Hair follicular keratinocyte (primary cell): Measurements from ENCODE around the gene PLA2G12A. TPM values are rescaled to one million over a fixed set of nuclear protein-coding genes. Genes with fewer than 3 reads are reported as not detected.

Experiments used
- total RNA-seq: library from RNA; depleted of rRNA; stranded (reverse); fragments of >200 nt; gene quantifications from 2 replicates; pipeline ENCODE4 v1.2.3, GENCODE V29; 2015

The PLA2G12A gene
- total RNA-seq = 23.6 and 28.2 TPM in 2 replicates

DNA sequence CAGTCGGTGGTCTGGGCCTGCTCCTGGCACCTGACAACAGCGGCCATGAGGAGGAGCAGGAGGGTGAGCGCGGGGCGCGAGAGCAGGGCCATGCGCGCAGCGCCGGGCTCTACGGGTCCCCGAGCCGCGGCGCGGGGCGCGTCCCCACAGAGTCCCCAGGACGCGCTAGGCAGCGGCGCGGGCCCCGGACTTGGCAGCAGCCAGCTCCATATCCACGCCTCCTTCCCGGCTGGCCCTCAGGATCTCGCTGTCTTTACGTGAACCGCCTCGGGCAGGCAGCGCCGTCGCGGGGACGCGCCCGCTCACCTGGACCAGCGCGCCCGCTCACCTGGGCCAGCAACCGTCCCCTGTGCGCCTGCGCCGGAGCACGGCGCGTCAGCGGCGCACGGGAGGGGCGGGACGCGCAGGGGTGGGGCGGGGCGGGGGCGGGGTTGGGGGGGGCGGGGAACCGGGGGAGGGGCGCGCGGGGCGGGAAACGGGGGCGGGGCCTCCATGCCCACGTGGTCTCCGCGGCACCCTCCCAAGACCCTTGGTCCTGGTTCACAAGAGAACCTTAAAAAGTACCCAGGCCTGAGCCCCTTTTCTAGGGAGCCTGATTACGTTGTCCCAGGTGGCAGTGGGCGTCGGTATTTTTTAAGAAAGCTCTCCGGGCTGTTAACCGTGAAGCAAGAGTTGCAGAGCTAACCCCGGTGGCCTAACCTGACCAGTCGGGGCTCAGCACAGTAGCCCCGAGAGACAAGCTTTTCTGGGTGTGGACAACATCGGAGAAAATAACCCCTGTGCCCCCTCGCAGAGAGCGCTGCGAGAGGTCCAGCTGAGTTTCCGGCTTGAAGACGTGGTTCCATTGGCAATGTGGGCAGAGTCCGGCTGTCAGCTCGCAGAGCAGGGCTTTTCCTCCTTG, at the start of gene PLA2G12A:
Gene PLA2G12A, minus strand, starts transcription at position 353 of the 901 bp plus-strand sequence. Its CDS starts 261 bp downstream, at position 92.

DNA sequence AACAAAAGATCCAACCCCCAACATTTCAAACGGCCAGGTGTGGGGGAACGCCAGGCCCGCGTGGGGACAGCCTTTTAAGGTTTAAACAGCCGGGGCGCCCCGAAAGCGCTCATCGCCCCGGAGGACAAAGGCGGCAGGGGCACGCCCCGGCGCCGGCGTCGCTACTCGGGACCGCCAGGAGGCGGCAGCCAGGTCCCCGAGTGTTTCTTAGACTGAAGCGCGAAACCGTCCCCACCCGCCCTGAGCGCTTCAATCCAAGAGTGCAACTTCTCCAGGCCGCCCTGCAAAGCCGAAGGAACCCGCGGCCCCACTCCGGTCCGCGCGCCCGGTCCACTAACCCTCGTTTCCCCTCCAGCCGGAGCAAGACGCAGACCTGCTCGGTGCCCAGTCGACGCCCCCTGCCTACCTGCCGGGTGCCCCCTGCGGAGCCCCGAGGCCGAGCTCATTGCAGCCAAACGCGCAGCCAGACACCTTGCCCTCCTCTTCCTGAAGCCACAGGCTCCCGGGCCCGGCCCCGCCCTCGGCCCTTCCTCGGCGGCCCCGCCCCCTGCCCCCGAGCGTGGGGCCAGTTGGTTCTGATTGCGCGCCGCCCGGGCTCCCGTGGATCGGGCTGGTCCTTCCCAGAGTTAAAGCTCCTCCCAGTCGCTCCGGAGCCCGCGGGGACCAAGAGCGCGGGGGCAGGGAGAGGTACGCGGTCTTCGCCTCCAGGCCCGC, 26.8 kb downstream of the PLA2G12A start, which contains the start of gene CASP6:
Gene CASP6, minus strand, starts transcription at position 496 of the 714 bp plus-strand sequence. Its CDS starts 50 bp downstream, at position 446.

Other genes with a start within 250 kb of the PLA2G12A start
- gene MCUB, start 169.8 kb downstream of the PLA2G12A start, total RNA-seq = 70.4 and 82.0 TPM in 2 replicates
- 25.2 and 29.0 TPM in 2 replicates for gene CASP6, start 26.6 kb downstream of the PLA2G12A start, total RNA-seq
- gene CFI, start 71.9 kb upstream of the PLA2G12A start, total RNA-seq = not detected in 2 replicates
- gene GAR1, start 85.7 kb upstream of the PLA2G12A start, total RNA-seq = 14.4 and 14.6 TPM in 2 replicates
- 0.16 TPM in 1 of 2 replicates, not detected in the other for gene RRH, start 97.9 kb upstream of the PLA2G12A start, total RNA-seq
- 0.11 TPM in 1 of 2 replicates, not detected in the other for gene LRIT3, start 118.0 kb upstream of the PLA2G12A start, total RNA-seq
- gene EGF, start 182.8 kb upstream of the PLA2G12A start, total RNA-seq = 1.5 and 1.8 TPM in 2 replicates